B cell (primary cell): Measurements from ENCODE around the gene NCKAP5L. TPM values are rescaled to one million over a fixed set of nuclear protein-coding genes. Genes with fewer than 3 reads are reported as not detected.

ENCODE experiments used
- ATAC-seq: fragments of 200-7000 bp; cut with Tn5 transposase; one replicate; pipeline ENCODE4 v1.10.0; 2021; ENCODE audit warnings: low read depth, mild to moderate bottlenecking, moderate number of reproducible peaks, moderate library complexity
- CTCF ChIA-PET: fragments of 350-600 bp; sonication (Branson Sonifier 250); formaldehyde crosslinking; loops from one replicate; lab custom pipeline; 2021; ENCODE audit warnings: antibody characterized with exemption, inconsistent platforms; lab: Charles Lee
- POLR2A ChIA-PET: fragments of 350-600 bp; sonication (Branson Sonifier 250); formaldehyde crosslinking; loops from one replicate; lab custom pipeline; 2021; ENCODE audit warnings: antibody characterized with exemption; lab: Charles Lee
- DNase-seq: peaks from one replicate; pipeline ENCODE4 v3.0.0; 2013
- H2AFZ ChIP-seq: 2 replicates; pipeline ENCODE4 v1.6.1; 2012; ENCODE audit warnings: mild to moderate bottlenecking, low read depth, low read length; ENCODE audit not compliant: insufficient read depth, poor library complexity, severe bottlenecking
- H3K27ac ChIP-seq, 2 donors: 1 replicate in 1 of 2; 2 replicates in 1 of 2; pipeline ENCODE4 v1.5.1; 2012 to 2013; ENCODE audit warnings: low read length in 2 of 2, mild to moderate bottlenecking in 2 of 2, moderate library complexity in 1 of 2
- H3K27me3 ChIP-seq, 4 experiments: fragments of 200-600 bp in 1 of 4; sonication (generic) in 1 of 4; replicated peaks in 1 of 4; 1 replicate in 2 of 4; 2 replicates in 2 of 4; pipeline versions ENCODE4 v1.6.1 to v1.7.0; 2013 to 2016; ENCODE audit warnings: low read length in 3 of 4, mild to moderate bottlenecking in 2 of 4, mixed read lengths in 1 of 4, moderate library complexity in 1 of 4; ENCODE audit not compliant: insufficient read depth in 4 of 4, control insufficient read depth in 3 of 4; ENCODE audit errors: control extremely low read depth in 1 of 4
- H3K36me3 ChIP-seq, 2 experiments: replicated peaks in 1 of 2; 1 replicate in 1 of 2; 2 replicates in 1 of 2; pipeline versions ENCODE4 v1.6.1 to v1.7.1; 2013; ENCODE audit warnings: low read length in 1 of 2; ENCODE audit not compliant: insufficient read depth in 2 of 2, control insufficient read depth in 1 of 2; ENCODE audit errors: control extremely low read depth in 1 of 2, extremely low read depth in 1 of 2
- H3K4me1 ChIP-seq, 2 donors: fragments of 200-600 bp in 1 of 2; sonication (generic) in 1 of 2; 1 replicate in 1 of 2; 2 replicates in 1 of 2; pipeline versions ENCODE4 v1.5.1 to v1.6.1; 2013 to 2017; ENCODE audit warnings: low read length in 2 of 2; ENCODE audit not compliant: control insufficient read depth in 2 of 2, insufficient read depth in 2 of 2
- H3K4me2 ChIP-seq: replicated peaks from 2 replicates; pipeline ENCODE3; 2012; ENCODE audit warnings: mild to moderate bottlenecking, low read depth, low read length; ENCODE audit not compliant: poor library complexity, severe bottlenecking
- H3K4me3 ChIP-seq, 5 experiments: fragments of 200-600 bp in 1 of 5; sonication (generic) in 1 of 5; 1 replicate in 3 of 5; 2 replicates in 2 of 5; pipeline versions ENCODE4 v1.5.1 to v1.7.0; 2011 to 2016; ENCODE audit warnings: low read length in 4 of 5, mild to moderate bottlenecking in 4 of 5, low read depth in 2 of 5, control low read depth in 1 of 5, moderate library complexity in 1 of 5; ENCODE audit not compliant: insufficient read depth in 1 of 5; ENCODE audit errors: control extremely low read depth in 1 of 5, extremely low read depth in 1 of 5
- H3K79me2 ChIP-seq: fragments of 200-600 bp; sonication (generic); one replicate; pipeline ENCODE4 v1.6.0; 2016; ENCODE audit warnings: low read length; ENCODE audit not compliant: control insufficient read depth, insufficient read depth
- H3K9ac ChIP-seq: fragments of 200-600 bp; sonication (generic); 2 replicates; pipeline ENCODE4 v1.6.1; 2017; ENCODE audit warnings: mild to moderate bottlenecking, low read length, moderate library complexity
- H3K9me3 ChIP-seq, 3 donors: one replicate each; pipeline versions ENCODE4 v1.6.1 to v1.7.1; 2013; ENCODE audit warnings: low read length in 2 of 3; ENCODE audit not compliant: control insufficient read depth in 2 of 3, insufficient read depth in 1 of 3; ENCODE audit errors: control extremely low read depth in 1 of 3
- H4K20me1 ChIP-seq: 2 replicates; pipeline ENCODE4 v1.6.0; 2012; ENCODE audit warnings: mild to moderate bottlenecking, low read length; ENCODE audit not compliant: insufficient read depth, control insufficient read depth, poor library complexity, severe bottlenecking
- H3K27ac Mint-ChIP-seq: one replicate; pipeline ENCODE4 v1.8.0; 2021; ENCODE audit warnings: mixed read lengths
- H3K27me3 Mint-ChIP-seq: one replicate; pipeline ENCODE4 v1.8.0; 2021; ENCODE audit warnings: mixed read lengths
- H3K4me1 Mint-ChIP-seq: one replicate; pipeline ENCODE4 v1.8.0; 2021; ENCODE audit warnings: mixed read lengths
- H3K4me3 Mint-ChIP-seq: one replicate; pipeline ENCODE4 v1.8.0; 2021; ENCODE audit warnings: mixed read lengths
- H3K9me3 Mint-ChIP-seq: one replicate; pipeline ENCODE4 v1.8.0; 2022; ENCODE audit warnings: mixed read lengths; ENCODE audit not compliant: insufficient read depth
- EZH2 ChIP-seq: IDR thresholded peaks from 2 replicates; pipeline ENCODE4 v1.6.1; 2012; ENCODE audit warnings: borderline replicate concordance, low read depth, mild to moderate bottlenecking, moderate library complexity, low read length; ENCODE audit not compliant: insufficient read depth, poor library complexity, severe bottlenecking
- WGBS: methylation state at CpG from one replicate; pipeline ENCODE4 v1.1.5; 2013; ENCODE audit warnings: missing lambda C conversion rate; ENCODE audit not compliant: insufficient coverage; 5-methylcytosine and 5-hydroxymethylcytosine counted together
- intact Hi-C: fragments of 100-400 bp; cut with micrococcal nuclease; formaldehyde crosslinking; loops from one replicate; pipeline ENCODE4 v1.10.0; 2022
- polyA plus RNA-seq: library from polyadenylated mRNA; depleted of rRNA; stranded (reverse); fragments of >200 nt; gene quantifications from 2 replicates; pipeline ENCODE4 v1.2.3, GENCODE V29; 2012
- total RNA-seq, 2 donors: library from RNA; stranded (reverse); fragments of 120-200 nt in 1 of 2; gene quantifications; 1 replicate in 1 of 2; 2 replicates in 1 of 2; pipeline versions ENCODE4 v1.2.3 to v1.2.4, GENCODE V29; 2013 to 2022
- TF ChIP-seq, protein P1 (sequence below): fragments of 200-600 bp; IDR thresholded peaks from one replicate; pipeline ENCODE4 v1.8.0; 2022; ENCODE audit warnings: antibody characterized with exemption, mild to moderate bottlenecking

NCKAP5L gene
- total and polyA plus RNA-seq, 2 donors (not counting 1 experiment from before 2014, with no cell fraction given): 3.2 to 13.2 TPM

- Mint-ChIP-seq H3K4me1 (peaks cover 47% of the 10 kb centered on the region), H3K27me3 (no peaks in the 10 kb centered on the region), H3K4me3 (no peak overlapping the region), H3K27ac (no peak overlapping the region), H3K9me3 (no peaks in the 10 kb centered on the region)
- ChIA-PET CTCF (interaction anchor here (1.4 kb wide), 1 partner anchor 14 kb away, joined by 3 read pairs; no protein-coding TSS in a partner anchor), POLR2A (no interaction called here)
- Histone ChIP-seq H3K9me3 (no peaks in the 10 kb centered on the region), H3K4me2 (no peak overlapping the region), H3K79me2 (peaks cover 41% of the 10 kb centered on the region), H3K27ac (no peak overlapping the region), H3K36me3 (no peaks in the 10 kb centered on the region), H3K4me1 (peaks cover 32 to 34% of the 10 kb centered on the region in 2 donors), H2AFZ (no peak overlapping the region), H3K4me3 (no peak overlapping the region), H3K9ac (no peak overlapping the region), H3K27me3 (no peaks in the 10 kb centered on the region), H4K20me1 (peaks cover 7% of the 10 kb centered on the region)
- ATAC-seq: no peak
- no peak for DNase-seq
- WGBS: 96% methylated on average over 4 of the region's 6 CpGs
- intact Hi-C loops: no loop called here
- TF ChIP-seq, protein P1, sequence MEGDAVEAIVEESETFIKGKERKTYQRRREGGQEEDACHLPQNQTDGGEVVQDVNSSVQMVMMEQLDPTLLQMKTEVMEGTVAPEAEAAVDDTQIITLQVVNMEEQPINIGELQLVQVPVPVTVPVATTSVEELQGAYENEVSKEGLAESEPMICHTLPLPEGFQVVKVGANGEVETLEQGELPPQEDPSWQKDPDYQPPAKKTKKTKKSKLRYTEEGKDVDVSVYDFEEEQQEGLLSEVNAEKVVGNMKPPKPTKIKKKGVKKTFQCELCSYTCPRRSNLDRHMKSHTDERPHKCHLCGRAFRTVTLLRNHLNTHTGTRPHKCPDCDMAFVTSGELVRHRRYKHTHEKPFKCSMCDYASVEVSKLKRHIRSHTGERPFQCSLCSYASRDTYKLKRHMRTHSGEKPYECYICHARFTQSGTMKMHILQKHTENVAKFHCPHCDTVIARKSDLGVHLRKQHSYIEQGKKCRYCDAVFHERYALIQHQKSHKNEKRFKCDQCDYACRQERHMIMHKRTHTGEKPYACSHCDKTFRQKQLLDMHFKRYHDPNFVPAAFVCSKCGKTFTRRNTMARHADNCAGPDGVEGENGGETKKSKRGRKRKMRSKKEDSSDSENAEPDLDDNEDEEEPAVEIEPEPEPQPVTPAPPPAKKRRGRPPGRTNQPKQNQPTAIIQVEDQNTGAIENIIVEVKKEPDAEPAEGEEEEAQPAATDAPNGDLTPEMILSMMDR: no peak
- no peak for TF ChIP-seq EZH2
These were observed 4.3 kb downstream of the NCKAP5L start for GRCh38 chr12:49823951-49824350.

DNA sequence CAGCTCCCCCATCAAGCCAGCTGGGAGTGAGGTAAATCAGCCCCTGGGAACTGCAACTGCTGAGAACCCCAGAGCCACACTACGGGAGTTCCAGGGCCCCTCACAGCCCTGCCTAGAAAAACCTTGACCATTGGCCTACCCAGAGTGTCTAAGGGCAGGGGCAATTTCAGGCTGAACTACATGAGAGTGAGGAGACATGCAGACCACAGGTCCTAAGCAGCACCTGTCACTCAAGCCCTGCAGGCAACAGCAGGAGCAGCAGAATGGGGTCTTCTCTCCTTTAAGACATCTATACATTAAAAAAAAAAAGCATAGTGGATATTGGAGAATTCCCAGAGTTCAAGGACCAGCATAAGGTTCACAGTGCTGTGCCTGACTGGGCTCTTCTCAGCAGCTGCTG is 4.9 kb downstream of the NCKAP5L start:
- Mint-ChIP-seq H3K9me3 (no peaks in the 10 kb centered on the region), H3K27ac (no peak overlapping the region), H3K4me3 (no peak overlapping the region), H3K4me1 (peaks cover 41% of the 10 kb centered on the region), H3K27me3 (no peaks in the 10 kb centered on the region)
- WGBS: 100% methylated on average over 1 of the region's 1 CpG
- Histone ChIP-seq H2AFZ (no peak overlapping the region), H4K20me1 (peaks cover 7% of the 10 kb centered on the region), H3K4me3 (no peak overlapping the region), H3K4me1 (peaks cover 29 to 31% of the 10 kb centered on the region in 2 donors), H3K36me3 (no peaks in the 10 kb centered on the region), H3K27me3 (no peaks in the 10 kb centered on the region), H3K4me2 (no peak overlapping the region), H3K27ac (no peak overlapping the region), H3K79me2 (peaks cover 40% of the 10 kb centered on the region), H3K9ac (no peak overlapping the region), H3K9me3 (no peaks in the 10 kb centered on the region)
- DNase-seq (no peak), ATAC-seq (no peak)
- TF ChIP-seq, protein P1: no peak
- TF ChIP-seq EZH2: no peak
- ChIA-PET CTCF (interaction anchor here (1.0 to 1.4 kb wide), 2 partner anchors 15 to 82 kb away, joined by 3 read pairs; partner anchors contain the start of gene TMBIM6), POLR2A (no interaction called here)
- intact Hi-C loops: no loop called here
